ENCODE results near the gene PAK4.

DNA sequence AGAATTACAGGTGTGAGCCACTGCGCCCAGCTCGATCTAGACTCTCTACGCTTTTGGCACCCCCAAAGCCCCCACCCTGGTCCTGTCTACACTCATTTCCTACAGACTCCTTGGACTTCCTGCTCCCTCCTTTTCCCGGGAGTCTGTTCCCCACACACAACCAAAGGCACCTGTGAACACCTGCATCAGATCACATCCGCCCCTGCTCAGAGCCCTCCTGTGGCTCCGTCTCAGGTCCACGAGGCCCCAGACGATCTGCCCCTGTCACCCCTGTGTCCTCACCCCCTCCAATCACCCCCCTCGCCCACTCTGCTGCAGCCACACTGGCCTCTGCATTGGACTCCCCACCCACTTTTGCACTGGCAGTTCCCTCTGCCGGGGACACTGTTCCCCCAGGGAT is 12.4 kb upstream of the PAK4 start:
- TF ChIP-seq, protein P1, sequence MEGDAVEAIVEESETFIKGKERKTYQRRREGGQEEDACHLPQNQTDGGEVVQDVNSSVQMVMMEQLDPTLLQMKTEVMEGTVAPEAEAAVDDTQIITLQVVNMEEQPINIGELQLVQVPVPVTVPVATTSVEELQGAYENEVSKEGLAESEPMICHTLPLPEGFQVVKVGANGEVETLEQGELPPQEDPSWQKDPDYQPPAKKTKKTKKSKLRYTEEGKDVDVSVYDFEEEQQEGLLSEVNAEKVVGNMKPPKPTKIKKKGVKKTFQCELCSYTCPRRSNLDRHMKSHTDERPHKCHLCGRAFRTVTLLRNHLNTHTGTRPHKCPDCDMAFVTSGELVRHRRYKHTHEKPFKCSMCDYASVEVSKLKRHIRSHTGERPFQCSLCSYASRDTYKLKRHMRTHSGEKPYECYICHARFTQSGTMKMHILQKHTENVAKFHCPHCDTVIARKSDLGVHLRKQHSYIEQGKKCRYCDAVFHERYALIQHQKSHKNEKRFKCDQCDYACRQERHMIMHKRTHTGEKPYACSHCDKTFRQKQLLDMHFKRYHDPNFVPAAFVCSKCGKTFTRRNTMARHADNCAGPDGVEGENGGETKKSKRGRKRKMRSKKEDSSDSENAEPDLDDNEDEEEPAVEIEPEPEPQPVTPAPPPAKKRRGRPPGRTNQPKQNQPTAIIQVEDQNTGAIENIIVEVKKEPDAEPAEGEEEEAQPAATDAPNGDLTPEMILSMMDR (IDR thresholded peaks at IDR 0.05) = no peak
- TF ChIP-seq POLR2A (IDR thresholded peaks at IDR 0.05) = no peak
